Ovary (tissue), 3 donors: ENCODE measurements around the gene ATP2C1.

Source experiments
- EP300 ChIP-seq: sonication (generic); formaldehyde crosslinking; IDR thresholded peaks from one replicate; pipeline ENCODE4 v1.6.1; 2017; ENCODE audit warnings: antibody characterized with exemption
- POLR2A ChIP-seq: fragments of 450-650 bp; IDR thresholded peaks from one replicate; pipeline ENCODE4 v1.6.1; 2017; ENCODE audit warnings: antibody characterized with exemption, mild to moderate bottlenecking, moderate library complexity
- TF ChIP-seq, protein P1 (sequence below), 3 donors: fragments of 450-650 bp in 2 of 3; fragments of 200-600 bp in 1 of 3; IDR thresholded peaks; one replicate each; pipeline versions ENCODE4 v1.5.1 to v1.8.0; 2016 to 2022; ENCODE audit warnings: antibody characterized with exemption in 3 of 3, mild to moderate bottlenecking in 1 of 3
- donor health status: DM: no; HTN: no; CAD: no.

DNA sequence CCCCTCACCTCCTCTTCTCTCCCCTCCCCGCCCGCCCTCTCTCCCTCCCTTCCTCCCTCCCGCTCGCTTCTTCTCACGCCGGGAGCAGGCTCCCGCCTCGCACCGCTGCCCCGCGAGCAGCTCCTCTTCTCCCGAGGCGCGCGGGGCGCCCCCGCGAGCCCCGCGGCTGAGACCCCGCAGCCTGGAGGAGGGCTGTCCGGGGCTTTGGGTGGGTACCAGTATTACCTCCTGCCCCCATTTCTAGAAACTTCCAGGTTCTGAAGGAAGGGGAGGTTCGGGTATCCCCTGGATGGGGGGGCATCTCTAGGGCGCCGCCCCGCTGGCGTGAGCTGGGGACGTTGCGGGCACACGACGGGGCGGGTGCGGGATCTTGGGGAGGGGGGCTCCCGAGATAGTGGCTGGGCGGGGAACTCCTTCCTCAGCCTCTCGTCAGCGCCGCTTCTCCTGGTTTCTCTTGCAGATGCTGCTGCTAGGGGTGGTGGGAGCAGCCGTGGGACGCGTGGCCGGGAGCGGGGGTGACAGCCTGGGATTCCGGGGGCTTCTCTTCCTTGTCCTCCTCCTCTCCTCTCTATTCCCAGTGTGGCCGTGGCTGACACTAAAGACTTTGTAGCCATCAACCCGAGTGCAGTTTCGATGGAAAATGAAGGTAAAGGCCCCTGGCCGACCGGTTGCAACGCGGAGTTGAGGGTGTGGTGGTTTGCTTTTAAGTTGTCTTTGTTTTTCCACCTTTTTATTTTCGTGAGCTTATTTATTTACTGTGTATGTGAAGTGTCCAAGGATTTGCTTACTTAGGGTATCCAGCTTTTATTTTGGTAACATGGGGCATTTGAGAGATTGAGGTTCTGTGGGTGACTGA lies 474 bp downstream of the ATP2C1 start:
- TF ChIP-seq, protein P1, sequence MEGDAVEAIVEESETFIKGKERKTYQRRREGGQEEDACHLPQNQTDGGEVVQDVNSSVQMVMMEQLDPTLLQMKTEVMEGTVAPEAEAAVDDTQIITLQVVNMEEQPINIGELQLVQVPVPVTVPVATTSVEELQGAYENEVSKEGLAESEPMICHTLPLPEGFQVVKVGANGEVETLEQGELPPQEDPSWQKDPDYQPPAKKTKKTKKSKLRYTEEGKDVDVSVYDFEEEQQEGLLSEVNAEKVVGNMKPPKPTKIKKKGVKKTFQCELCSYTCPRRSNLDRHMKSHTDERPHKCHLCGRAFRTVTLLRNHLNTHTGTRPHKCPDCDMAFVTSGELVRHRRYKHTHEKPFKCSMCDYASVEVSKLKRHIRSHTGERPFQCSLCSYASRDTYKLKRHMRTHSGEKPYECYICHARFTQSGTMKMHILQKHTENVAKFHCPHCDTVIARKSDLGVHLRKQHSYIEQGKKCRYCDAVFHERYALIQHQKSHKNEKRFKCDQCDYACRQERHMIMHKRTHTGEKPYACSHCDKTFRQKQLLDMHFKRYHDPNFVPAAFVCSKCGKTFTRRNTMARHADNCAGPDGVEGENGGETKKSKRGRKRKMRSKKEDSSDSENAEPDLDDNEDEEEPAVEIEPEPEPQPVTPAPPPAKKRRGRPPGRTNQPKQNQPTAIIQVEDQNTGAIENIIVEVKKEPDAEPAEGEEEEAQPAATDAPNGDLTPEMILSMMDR (IDR thresholded peaks at IDR 0.05): no peak
- no peak for TF ChIP-seq POLR2A
- no peak for TF ChIP-seq EP300
